GM18499 (cell line): ENCODE measurements around the gene NCOA6.
"Not testable (repeated sequence)": the region's sequence is repeated elsewhere in the genome, so short reads cannot be mapped to it uniquely, and the experiment has no call there.

Experiments
- ATAC-seq: cut with Tn5 transposase; IDR thresholded peaks from one replicate; pipeline ENCODE4 v1.9.1; 2021; ENCODE audit warnings: moderate number of reproducible peaks; ENCODE audit not compliant: insufficient read depth, unreplicated experiment

The NCOA6 gene

GRCh38 chr20:34780291-34780690 lies 45.2 kb downstream of the NCOA6 start:
- ATAC-seq = not testable (repeated sequence)

DNA sequence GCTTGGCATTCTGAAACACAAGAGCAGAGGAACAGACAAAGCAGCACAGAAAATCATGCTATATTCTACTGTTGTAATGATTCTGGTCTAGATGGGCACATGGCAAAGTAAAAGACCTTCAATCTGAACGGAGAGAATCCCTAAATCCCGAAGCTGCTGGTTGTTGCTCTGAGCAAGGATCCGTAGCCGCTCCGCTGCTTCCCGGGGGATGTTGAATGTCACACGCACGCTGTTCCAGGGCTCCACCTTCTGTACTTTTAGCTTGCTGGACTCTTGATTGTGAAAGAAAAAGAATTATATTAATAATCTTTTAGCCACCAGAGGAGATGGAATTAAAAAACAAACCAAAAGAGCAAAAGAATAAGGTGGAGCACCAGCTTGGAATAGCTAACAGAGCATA lies 49.3 kb downstream of the NCOA6 start:
- no peak for ATAC-seq

DNA sequence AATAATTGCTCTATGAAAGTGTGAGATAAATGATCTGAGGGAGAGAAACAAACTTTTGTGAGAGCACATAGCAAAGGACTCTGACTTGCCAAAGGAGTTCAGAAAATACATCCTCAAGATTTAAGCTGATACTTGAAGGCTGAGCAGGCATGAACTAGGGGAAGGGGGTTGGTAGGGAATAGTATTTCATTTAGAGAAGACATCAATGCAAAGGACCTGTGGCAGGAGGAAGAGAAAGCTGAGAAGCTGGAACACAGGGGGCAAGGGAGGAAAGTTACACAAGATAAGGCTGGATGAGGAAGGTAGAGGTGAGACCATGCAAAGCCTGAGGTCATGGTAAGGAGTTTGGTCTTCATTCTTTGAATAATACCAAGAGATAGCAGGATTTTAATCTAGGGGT lies 50.6 kb downstream of the NCOA6 start:
- no peak for ATAC-seq

- ATAC-seq = no peak
Observed at GRCh38 chr20:34774449-34774848, 51.0 kb downstream of the NCOA6 start.

GRCh38 chr20:34773726-34774125 lies 51.7 kb downstream of the NCOA6 start:
- ATAC-seq = no peak

GRCh38 chr20:34772437-34772836 lies 53.0 kb downstream of the NCOA6 start:
- no peak for ATAC-seq

DNA sequence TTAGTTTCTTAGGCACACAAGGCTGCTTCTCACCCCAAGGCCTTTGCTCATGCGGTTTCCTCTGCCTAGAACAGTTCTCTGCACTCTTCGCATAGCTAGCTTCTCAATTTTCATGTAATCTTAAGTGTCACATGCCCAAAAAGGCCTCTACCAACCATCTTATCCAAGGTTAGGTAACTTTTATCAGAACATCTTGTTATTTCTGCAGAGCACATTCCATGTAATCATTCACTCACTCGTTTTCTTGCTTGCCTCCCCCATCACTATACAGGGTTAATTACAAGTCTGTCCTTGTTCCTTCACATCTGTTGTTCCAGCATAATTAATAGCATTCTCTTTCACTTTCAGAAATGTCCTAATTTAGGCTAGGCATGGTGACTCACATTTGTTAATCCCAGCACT lies 53.8 kb downstream of the NCOA6 start:
- ATAC-seq = no peak

DNA sequence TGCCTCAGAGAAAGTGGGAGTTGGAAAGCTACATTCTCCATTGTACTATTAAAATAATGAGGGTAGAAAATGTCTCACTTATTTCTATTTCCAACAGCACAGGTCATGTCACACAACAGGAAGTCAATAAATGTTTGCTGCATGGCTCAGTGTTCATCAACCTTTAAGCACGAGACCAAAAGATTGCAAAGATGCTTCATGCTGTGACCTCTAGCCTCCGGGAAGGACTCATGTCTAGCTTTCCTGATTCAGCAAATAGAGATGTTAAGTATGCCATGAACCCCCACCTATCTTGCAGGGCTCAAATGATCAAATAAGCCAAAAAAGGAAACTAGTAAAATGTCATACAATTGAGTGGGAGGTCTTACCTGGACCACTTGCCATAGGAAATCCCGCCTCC lies 57.4 kb downstream of the NCOA6 start:
- ATAC-seq = no peak

DNA sequence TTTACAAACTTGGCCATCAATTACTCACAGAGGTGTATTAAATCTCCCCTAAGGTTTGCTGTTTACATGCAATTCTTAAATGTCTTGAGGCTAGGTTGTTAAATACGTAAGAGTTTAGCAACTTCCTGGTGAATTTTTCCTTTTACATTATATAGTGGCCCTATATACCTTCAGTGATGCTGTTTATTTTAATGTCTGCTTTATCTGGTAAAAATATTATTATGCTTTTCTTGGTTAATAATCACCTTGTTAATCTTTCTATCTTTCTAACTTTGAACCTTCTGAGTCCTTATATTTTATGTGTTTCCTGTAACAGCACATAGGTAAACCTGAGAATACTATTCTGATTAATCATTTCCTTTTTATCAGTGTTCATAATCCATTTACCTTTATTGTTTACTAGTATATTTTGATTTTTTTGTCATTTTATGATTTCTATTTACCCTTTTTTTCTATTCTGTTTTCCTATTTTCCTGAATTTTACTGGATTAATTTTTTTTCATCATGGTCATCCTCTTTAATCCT lies 63.4 kb downstream of the NCOA6 start:
- no peak for ATAC-seq

- no peak for ATAC-seq
Observed at GRCh38 chr20:34755367-34755766, 70.1 kb downstream of the NCOA6 start.

DNA sequence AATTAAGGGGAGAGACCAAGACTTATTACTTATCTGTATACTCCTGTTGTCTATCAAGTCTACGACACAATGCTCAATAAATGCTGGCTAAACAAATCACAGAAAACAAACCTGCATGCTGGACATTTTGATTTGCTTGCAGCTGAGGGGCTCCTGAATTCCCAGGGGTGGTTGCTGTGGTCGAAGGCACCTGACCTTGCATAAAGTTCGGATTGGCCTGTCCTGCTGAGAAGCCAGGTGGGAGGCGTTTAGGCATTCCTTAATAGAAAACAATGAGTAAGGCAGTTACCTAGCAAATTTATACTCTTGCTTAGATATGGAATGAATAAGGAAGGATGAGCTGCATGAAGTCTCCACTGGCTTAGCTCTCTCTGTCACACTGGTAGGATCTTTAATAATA lies 70.8 kb downstream of the NCOA6 start:
- no peak for ATAC-seq

GRCh38 chr20:34753706-34754461 lies 71.6 kb downstream of the NCOA6 start:
- ATAC-seq = no peak

GRCh38 chr20:34751453-34751852 lies 74.0 kb downstream of the NCOA6 start:
- no peak for ATAC-seq

- no peak for ATAC-seq
Observed at GRCh38 chr20:34750484-34750883, 75.0 kb downstream of the NCOA6 start.

DNA sequence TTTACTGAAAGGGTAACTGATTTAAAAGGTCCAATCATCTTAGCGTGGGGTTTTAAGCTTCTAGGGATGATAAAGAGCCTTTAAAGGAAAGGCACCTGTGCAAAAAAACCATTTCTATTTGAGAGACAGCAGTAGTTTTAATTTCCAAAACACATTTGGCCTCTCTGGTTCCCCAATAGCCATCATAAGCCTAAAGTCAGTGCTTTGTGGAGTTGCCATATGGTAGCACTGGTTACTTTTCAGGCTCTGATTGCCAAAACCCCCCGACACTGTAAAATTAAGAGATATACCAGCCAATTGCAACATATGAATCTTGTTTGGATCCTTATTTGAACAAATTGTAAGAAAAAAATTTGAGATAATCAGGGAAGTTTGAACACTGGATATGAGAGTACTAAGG lies 76.7 kb downstream of the NCOA6 start:
- ATAC-seq = no peak

DNA sequence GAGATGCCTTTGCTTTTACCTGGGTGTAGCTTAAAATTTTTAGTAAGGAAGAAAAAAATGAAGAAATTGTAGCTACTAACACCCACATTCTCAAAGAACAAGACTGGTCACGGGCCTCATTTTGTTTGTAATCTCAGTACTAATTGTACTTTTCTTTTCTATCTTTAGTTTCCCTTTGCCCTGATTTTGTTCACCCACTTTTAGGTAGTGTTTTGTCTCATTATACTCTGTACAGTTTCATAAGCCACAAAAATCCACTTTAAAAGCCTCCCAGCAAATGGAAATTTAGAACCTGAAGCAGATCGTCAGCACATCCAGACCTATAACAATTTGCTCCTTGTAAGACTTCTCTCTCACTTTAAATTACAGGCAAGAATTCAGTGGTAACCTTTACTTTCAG lies 78.0 kb downstream of the NCOA6 start:
- ATAC-seq = no peak

DNA sequence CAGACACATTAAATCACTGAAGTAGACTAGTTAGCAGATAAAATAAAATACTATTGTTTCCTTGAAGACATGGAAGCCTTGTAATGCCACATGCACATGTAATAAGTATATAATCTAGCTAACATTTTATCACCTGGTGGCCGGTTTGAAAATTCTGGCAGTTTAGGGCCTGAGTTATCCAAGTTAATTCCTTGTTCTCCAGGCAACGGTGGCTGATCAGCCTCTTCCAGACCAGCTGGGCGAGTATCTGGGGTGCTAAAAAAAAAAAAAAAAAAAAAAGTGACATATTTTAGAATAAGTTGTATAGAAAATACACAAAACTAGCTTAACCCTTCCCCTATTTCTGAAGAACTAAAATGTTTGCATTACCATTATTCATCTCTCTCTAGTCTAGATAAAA lies 78.8 kb downstream of the NCOA6 start:
- no peak for ATAC-seq

- no peak for ATAC-seq
Observed at GRCh38 chr20:34744847-34745246, 80.6 kb downstream of the NCOA6 start.

DNA sequence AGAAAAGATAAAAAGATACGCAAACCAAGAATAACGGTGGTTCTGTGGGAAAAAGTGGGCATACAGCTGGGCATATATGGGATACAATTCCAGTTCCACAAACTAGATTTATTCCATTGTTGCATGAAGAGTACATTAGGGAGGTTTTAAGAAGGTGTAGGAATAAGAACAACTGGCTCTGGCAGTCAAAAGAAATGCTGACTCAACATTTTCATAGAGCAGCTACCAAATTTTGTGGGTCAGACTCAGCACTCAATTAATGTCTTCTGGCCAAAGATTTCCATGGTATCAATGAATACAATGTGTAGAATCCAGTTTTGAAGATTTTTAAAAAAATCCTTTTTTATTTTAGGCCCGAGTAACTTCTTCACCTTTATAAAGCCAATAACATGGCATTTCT lies 81.1 kb downstream of the NCOA6 start:
- ATAC-seq = no peak

GRCh38 chr20:34743039-34743438 lies 82.4 kb downstream of the NCOA6 start:
- ATAC-seq = no peak

GRCh38 chr20:34736106-34736735 lies 89.2 kb downstream of the NCOA6 start:
- no peak for ATAC-seq

- ATAC-seq = no peak
Observed at GRCh38 chr20:34732523-34732922, 92.9 kb downstream of the NCOA6 start.
